ENCODE data around the gene CDH2. TPM values are rescaled to one million over a fixed set of nuclear protein-coding genes. Genes with fewer than 3 reads are reported as not detected.

The CDH2 gene
- total and polyA plus RNA-seq, 2 experiments from 2014 or later: 14.7 to 36.9 TPM

DNA sequence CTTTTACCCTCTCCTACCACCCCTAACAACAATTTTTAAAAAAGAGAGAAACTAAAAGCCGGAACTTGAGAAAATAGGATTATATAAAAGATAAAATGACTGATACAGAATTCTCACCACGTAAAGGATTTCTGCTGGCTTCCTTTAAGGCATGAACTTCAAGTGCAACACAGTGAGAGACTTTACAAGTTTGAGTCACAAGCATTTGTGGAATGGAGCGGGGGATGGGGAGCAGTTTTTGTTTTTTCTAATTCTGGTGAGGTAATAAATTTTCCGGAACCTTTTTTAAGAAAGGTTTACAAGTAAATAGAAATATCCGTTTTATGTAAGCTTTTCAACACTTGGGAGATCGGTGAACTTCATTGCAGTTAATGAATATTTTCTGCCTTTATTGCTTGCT is 1.8 kb upstream of the CDH2 start:
- peak overlapping the region; percentile 73 for H3K4me2 ChIP-seq
- peaks cover 42% of the 10 kb centered on the region for H3K27me3 ChIP-seq (ENCODE audit: insufficient read depth)
- peak overlapping the region; percentile 93 for H3K4me3 Mint-ChIP-seq
- H3K9me3 Mint-ChIP-seq: peaks cover 3% of the 10 kb centered on the region; the same call in 1 of the 3 replicates
- H3K36me3 Mint-ChIP-seq (ENCODE audit: low read depth): peaks cover 3% of the 10 kb centered on the region; the same call in 1 of the 3 replicates
- H3K4me1 Mint-ChIP-seq: peaks cover 59% of the 10 kb centered on the region
- no peaks in the 10 kb centered on the region for H4K20me1 ChIP-seq (replicated peaks; ENCODE audit: insufficient read depth)
- ATAC-seq (no peak), DNase-seq (ENCODE audit: low spot score) (peak; percentile 59)
- TF ChIP-seq NANOG (IDR thresholded peaks at IDR 0.05; ENCODE audit: borderline replicate concordance) (no peak), STAT1 (IDR thresholded peaks at IDR 0.05; ENCODE audit: unreplicated experiment) (no peak), ZNF331 (CRISPR knock-in tag; IDR thresholded peaks at IDR 0.05; ENCODE audit: low read depth) (no peak), ZNF114 (CRISPR knock-in tag; IDR thresholded peaks at IDR 0.05) (no peak), JUNB (IDR thresholded peaks at IDR 0.05; ENCODE audit: unreplicated experiment) (no peak), EZH2phosphoT487 (IDR thresholded peaks at IDR 0.05; ENCODE audit: unreplicated experiment) (no peak), CREB1 (CRISPR knock-in tag; IDR thresholded peaks at IDR 0.05; ENCODE audit: low read depth) (no peak), POLR2AphosphoS5 (IDR thresholded peaks at IDR 0.05; ENCODE audit: low read depth) (no peak), EZH2 (IDR thresholded peaks at IDR 0.05; ENCODE audit: low read depth, unreplicated experiment) (no peak)
- TF ChIP-seq, protein P1, sequence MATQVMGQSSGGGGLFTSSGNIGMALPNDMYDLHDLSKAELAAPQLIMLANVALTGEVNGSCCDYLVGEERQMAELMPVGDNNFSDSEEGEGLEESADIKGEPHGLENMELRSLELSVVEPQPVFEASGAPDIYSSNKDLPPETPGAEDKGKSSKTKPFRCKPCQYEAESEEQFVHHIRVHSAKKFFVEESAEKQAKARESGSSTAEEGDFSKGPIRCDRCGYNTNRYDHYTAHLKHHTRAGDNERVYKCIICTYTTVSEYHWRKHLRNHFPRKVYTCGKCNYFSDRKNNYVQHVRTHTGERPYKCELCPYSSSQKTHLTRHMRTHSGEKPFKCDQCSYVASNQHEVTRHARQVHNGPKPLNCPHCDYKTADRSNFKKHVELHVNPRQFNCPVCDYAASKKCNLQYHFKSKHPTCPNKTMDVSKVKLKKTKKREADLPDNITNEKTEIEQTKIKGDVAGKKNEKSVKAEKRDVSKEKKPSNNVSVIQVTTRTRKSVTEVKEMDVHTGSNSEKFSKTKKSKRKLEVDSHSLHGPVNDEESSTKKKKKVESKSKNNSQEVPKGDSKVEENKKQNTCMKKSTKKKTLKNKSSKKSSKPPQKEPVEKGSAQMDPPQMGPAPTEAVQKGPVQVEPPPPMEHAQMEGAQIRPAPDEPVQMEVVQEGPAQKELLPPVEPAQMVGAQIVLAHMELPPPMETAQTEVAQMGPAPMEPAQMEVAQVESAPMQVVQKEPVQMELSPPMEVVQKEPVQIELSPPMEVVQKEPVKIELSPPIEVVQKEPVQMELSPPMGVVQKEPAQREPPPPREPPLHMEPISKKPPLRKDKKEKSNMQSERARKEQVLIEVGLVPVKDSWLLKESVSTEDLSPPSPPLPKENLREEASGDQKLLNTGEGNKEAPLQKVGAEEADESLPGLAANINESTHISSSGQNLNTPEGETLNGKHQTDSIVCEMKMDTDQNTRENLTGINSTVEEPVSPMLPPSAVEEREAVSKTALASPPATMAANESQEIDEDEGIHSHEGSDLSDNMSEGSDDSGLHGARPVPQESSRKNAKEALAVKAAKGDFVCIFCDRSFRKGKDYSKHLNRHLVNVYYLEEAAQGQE (IDR thresholded peaks at IDR 0.05; ENCODE audit: unreplicated experiment): no peak
- TF ChIP-seq, protein P2, sequence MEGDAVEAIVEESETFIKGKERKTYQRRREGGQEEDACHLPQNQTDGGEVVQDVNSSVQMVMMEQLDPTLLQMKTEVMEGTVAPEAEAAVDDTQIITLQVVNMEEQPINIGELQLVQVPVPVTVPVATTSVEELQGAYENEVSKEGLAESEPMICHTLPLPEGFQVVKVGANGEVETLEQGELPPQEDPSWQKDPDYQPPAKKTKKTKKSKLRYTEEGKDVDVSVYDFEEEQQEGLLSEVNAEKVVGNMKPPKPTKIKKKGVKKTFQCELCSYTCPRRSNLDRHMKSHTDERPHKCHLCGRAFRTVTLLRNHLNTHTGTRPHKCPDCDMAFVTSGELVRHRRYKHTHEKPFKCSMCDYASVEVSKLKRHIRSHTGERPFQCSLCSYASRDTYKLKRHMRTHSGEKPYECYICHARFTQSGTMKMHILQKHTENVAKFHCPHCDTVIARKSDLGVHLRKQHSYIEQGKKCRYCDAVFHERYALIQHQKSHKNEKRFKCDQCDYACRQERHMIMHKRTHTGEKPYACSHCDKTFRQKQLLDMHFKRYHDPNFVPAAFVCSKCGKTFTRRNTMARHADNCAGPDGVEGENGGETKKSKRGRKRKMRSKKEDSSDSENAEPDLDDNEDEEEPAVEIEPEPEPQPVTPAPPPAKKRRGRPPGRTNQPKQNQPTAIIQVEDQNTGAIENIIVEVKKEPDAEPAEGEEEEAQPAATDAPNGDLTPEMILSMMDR (conservative IDR thresholded peaks at IDR 0.05; ENCODE audit: low read depth in 2 of 2): no peak
- TF ChIP-seq, protein P3, sequence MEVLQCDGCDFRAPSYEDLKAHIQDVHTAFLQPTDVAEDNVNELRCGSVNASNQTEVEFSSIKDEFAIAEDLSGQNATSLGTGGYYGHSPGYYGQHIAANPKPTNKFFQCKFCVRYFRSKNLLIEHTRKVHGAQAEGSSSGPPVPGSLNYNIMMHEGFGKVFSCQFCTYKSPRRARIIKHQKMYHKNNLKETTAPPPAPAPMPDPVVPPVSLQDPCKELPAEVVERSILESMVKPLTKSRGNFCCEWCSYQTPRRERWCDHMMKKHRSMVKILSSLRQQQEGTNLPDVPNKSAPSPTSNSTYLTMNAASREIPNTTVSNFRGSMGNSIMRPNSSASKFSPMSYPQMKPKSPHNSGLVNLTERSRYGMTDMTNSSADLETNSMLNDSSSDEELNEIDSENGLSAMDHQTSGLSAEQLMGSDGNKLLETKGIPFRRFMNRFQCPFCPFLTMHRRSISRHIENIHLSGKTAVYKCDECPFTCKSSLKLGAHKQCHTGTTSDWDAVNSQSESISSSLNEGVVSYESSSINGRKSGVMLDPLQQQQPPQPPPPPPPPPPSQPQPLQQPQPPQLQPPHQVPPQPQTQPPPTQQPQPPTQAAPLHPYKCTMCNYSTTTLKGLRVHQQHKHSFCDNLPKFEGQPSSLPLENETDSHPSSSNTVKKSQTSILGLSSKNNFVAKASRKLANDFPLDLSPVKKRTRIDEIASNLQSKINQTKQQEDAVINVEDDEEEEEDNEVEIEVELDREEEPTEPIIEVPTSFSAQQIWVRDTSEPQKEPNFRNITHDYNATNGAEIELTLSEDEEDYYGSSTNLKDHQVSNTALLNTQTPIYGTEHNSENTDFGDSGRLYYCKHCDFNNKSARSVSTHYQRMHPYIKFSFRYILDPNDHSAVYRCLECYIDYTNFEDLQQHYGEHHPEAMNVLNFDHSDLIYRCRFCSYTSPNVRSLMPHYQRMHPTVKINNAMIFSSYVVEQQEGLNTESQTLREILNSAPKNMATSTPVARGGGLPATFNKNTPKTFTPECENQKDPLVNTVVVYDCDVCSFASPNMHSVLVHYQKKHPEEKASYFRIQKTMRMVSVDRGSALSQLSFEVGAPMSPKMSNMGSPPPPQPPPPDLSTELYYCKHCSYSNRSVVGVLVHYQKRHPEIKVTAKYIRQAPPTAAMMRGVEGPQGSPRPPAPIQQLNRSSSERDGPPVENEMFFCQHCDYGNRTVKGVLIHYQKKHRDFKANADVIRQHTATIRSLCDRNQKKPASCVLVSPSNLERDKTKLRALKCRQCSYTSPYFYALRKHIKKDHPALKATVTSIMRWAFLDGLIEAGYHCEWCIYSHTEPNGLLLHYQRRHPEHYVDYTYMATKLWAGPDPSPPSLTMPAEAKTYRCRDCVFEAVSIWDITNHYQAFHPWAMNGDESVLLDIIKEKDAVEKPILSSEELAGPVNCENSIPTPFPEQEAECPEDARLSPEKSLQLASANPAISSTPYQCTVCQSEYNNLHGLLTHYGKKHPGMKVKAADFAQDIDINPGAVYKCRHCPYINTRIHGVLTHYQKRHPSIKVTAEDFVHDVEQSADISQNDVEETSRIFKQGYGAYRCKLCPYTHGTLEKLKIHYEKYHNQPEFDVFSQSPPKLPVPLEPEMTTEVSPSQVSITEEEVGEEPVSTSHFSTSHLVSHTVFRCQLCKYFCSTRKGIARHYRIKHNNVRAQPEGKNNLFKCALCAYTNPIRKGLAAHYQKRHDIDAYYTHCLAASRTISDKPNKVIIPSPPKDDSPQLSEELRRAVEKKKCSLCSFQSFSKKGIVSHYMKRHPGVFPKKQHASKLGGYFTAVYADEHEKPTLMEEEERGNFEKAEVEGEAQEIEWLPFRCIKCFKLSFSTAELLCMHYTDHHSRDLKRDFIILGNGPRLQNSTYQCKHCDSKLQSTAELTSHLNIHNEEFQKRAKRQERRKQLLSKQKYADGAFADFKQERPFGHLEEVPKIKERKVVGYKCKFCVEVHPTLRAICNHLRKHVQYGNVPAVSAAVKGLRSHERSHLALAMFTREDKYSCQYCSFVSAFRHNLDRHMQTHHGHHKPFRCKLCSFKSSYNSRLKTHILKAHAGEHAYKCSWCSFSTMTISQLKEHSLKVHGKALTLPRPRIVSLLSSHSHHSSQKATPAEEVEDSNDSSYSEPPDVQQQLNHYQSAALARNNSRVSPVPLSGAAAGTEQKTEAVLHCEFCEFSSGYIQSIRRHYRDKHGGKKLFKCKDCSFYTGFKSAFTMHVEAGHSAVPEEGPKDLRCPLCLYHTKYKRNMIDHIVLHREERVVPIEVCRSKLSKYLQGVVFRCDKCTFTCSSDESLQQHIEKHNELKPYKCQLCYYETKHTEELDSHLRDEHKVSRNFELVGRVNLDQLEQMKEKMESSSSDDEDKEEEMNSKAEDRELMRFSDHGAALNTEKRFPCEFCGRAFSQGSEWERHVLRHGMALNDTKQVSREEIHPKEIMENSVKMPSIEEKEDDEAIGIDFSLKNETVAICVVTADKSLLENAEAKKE (CRISPR knock-in tag; IDR thresholded peaks at IDR 0.05): no peak
- TF ChIP-seq, protein P4, sequence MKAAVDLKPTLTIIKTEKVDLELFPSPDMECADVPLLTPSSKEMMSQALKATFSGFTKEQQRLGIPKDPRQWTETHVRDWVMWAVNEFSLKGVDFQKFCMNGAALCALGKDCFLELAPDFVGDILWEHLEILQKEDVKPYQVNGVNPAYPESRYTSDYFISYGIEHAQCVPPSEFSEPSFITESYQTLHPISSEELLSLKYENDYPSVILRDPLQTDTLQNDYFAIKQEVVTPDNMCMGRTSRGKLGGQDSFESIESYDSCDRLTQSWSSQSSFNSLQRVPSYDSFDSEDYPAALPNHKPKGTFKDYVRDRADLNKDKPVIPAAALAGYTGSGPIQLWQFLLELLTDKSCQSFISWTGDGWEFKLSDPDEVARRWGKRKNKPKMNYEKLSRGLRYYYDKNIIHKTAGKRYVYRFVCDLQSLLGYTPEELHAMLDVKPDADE (IDR thresholded peaks at IDR 0.05): no peak
- H3K9me2 ChIP-seq (ENCODE audit: insufficient read depth): no peaks in the 10 kb centered on the region
- peaks cover 7% of the 10 kb centered on the region; the same call in 1 of the 2 replicates for H3K79me2 ChIP-seq (replicated peaks; ENCODE audit: insufficient read depth)
- H3K27ac ChIP-seq (ENCODE audit: low read depth): peak overlapping the region; percentile 57
- H3F3A ChIP-seq (replicated peaks; ENCODE audit: low read depth): no peaks in the 10 kb centered on the region
- peak overlapping the region; percentile 49 for H3K4me3 ChIP-seq
- 0 out of 2 replicates have a peak overlapping the region, but pooled peaks have one; percentile 64 for H2AFZ ChIP-seq
- H3K27ac Mint-ChIP-seq: no peak overlapping the region
- H3K36me3 ChIP-seq (ENCODE audit: insufficient read depth): no peaks in the 10 kb centered on the region
- H3K27me3 Mint-ChIP-seq (ENCODE audit: insufficient read depth, low read depth, poor library complexity): peaks cover 30% of the 10 kb centered on the region
- peaks cover 52% of the 10 kb centered on the region for H3K4me1 ChIP-seq (ENCODE audit: insufficient read depth)
